GM21360 (cell line): ENCODE measurements around the gene RAD1.

Experiments
- ATAC-seq: cut with Tn5 transposase; IDR thresholded peaks from one replicate; pipeline ENCODE4 v1.9.1; 2021; ENCODE audit warnings: mild to moderate bottlenecking, moderate library complexity; ENCODE audit not compliant: unreplicated experiment

RAD1 gene

DNA sequence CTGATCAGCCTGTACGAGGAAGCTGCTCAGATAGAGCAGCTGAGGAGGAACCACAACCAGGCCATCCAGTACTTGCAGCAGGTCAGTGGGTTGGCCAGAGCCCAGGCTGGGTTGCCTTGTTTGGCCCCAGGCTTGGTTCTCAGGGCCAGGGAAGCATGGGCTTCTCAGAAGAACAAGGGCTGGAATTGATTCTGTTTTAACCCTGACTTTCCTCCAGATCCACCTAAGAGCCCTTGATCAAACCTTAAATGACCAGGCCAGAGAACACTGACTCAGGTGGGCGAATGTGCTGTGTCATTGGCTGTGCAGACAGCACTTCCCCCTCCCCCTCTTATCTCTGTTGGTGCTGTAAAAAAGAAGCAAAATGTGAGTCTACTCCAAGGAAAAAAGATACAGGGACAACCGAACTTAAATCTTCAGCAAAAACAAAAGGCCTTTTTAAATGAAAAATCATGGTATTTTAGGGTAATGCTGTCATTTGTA is 48.3 kb downstream of the RAD1 start:
- ATAC-seq: no peak

DNA sequence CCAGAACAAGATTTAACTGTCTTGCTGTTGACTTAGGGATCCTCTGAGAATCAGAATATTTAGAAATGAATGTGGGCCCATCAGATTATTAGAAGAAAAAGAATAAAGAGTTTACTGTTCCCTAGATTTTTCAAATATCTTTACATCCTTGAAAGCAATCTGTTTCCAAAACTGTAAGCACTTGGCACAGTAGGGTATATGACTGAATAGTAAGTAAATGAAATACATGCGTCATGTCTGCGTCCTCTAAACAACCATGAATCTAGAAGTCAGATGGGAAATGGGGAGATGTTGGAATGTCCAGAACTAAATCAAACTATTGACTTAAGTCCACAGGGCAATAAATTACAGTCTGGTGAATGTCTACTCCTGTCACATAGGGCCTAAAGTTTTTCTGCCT is 50.2 kb downstream of the RAD1 start:
- ATAC-seq: no peak

DNA sequence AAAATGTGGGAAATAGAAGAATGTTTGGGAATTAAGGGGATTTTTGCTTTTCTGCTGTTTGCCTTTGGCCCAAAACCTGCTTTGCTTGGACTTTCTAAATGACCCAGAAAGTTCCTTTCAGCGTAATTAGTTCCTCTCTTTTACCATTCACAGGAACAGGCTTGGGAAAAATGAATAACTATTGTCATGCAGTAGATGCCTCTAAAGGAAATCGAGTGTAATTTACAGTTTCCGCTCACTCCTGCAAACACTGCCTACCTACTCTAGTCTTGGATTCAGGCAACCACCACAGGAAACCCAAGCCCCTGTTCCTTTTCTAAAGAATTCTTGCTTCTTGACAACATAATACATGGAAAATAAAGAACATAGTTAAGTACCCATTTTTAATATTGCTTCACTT is 51.4 kb downstream of the RAD1 start:
- ATAC-seq: no peak

DNA sequence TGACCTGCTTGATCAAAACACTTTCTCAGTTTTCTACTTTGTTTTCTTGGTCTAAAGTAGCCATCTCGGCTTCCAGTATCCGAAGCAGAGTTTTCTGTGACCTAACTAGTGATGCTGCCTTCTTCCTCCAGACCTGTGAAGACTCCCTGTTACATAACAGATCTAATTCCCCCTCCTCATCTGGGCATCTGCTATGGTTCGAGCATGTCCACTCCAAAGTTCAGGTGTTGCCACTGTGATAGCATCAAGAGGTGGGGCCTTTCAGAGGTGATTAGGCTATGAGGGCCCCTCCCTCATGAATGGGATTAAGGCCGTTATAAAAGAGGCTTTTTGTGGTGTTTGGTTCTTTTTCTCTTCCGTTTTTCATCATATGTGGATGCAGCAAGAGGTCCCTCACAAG is 56.1 kb downstream of the RAD1 start:
- no peak for ATAC-seq

- ATAC-seq: no peak
Measured at GRCh38 chr5:34858790-34859189, 56.5 kb downstream of the RAD1 start.

DNA sequence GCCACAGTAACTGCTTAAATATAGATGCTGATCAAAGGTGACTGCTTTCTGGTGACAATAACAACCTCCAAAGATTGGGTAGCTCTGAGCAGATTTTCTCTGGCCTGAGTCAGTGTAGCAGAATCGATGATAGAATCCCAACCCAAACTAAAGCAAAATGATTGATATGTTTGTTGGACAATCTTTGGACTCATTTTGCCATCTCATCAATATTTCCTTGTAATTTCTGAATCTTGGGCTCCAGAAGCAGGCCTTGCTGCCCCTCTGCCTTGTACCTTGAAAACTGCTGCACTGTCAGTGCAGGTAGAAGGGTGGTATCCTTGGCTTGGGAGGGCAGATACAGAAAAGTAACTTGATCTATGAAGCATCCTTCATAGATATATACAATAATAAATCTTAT is 57.4 kb downstream of the RAD1 start:
- ATAC-seq: no peak

- ATAC-seq: no peak
Measured at GRCh38 chr5:34857161-34857560, 58.1 kb downstream of the RAD1 start.
